DMS79 (cell line): ENCODE data around the gene SLAMF9.

Experiments used
- DNase-seq: peaks from one replicate; lab custom pipeline; 2025; lab: John Stamatoyannopoulos, UW

Gene SLAMF9

DNA sequence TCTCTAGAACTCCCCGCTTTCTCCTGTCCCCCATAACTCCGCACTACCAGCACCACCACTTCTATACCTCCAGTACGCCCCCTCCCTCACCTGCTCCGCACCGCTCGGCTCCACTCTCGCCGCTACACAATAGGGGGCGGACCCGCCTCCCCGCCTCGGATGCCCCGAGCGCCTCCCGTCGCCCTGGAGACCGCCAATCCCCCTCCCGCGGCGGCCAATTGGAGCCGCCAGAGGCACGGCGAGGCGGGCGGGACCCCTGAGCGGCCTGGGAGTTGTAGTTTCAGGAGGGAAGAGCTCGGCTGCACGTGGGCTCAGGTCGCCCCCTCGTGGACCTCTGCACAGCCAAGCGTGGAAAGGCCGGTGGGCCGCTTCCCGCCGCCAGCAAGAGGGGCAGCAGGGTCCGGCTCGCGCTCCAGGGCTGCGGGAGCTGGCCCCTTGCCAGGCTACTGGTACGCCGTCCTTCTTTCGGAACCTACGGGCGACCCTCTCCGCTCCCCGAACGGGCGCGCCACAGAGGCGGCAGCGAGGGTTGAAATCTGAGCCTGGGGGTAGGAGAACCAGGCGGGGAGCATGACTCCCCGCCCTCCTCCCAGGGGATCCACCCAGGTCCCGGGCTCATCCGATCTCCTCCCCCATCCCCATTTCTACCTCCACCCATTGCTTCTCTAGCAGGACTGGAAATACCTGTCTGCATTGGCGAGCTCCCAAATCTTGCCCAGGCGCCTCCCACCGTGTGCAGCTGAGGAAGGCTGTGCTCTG is 8.4 kb downstream of the SLAMF9 start, which contains the start of gene IGSF9:
Gene IGSF9, minus strand, starts transcription at position 131 of the 759 bp plus-strand sequence. CDS start 2,159 bp downstream, outside the sequence.
- DNase-seq = peak; percentile 96

DNA sequence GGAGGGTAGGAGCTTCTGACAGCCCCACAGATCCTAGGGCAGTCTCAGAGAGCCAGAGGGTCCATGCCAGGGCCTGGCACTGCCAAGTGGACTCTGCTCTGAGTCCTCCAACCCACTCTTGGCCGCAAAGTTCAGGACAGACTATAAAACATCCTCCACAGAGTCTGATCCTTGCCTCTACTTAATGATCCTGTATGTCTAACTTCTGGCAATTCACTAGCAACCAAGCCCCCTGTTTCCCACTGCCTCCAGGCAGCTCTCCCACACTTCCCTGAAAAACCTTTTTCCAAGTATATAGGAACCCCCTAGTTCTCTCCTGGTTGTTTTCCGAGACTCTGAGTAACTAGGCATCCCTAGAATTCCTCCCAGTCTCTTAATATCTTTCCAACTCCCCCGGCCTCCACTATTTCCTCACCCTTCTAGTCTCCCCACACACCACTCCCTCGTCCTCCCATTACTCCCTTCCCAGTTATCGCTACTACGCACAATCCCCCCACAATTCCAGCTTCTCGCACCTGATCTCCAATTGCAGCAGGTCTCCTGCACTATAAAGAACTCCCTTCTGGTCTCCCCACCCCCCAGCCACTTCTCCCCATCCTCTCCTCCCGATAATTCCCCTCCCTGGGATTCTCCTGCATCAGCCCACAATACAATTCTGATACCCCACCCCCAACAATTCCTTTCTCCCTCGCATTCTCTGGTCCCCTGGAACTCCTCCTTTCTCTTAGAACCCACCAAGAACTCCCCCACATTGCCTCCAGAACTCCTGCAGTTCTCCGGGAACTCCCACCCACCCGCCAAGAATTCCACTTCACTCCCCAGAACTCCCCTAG is 9.2 kb downstream of the SLAMF9 start:
- DNase-seq = peak; percentile 49

DNA sequence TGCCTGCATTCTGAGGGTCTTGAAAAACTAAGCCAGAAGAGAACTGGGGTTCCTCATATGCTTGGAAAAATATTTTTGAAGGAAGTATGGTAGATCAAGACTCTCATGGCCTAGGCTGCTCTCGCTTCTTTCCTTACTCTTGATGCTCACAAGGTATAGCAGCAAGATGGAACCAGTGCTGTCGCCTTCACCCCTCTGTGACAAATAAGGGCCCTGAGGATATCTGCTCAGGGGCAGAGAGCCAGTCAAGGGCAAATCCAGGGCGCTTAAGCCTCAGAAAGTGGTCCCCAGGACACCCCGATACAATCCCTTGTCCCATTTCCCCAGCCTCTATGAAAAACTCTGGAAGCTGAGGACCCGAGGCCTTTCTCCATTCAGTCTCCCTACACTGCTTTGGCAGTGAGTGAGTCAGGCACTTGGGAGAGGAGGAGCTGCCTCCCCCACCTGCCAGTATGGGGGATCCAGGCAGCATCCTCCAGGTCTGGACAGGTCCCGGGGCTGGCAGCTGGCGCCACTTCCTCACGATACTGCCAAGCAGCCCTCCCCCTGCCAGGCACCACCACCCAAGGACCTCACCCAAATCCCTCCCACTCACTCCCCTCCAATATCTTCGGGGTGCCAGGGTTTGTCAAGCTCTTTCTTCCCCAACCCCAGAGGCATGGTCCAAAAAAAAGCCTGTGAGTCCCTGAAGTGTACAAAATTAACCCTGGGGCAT is 10.0 kb downstream of the SLAMF9 start:
- peak; percentile 86 for DNase-seq

DNA sequence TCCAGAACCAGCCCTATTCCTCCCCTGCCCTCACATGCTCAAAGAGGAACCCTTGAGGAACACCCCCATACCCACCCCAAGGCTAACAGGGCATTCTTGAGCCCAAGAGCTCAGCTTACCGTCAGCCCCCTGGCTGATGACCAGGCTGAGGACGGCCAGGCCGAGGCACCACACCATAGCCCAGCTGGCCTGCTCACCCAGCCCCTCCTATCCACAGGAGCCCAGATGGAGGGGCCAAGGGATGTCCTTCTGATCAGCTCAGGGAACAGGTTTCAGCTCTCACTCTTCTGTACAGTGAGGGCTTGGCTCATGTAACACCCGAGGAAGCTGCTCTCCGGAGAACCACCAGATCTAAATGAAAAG is 10.8 kb downstream of the SLAMF9 start:
- no peak for DNase-seq

DNA sequence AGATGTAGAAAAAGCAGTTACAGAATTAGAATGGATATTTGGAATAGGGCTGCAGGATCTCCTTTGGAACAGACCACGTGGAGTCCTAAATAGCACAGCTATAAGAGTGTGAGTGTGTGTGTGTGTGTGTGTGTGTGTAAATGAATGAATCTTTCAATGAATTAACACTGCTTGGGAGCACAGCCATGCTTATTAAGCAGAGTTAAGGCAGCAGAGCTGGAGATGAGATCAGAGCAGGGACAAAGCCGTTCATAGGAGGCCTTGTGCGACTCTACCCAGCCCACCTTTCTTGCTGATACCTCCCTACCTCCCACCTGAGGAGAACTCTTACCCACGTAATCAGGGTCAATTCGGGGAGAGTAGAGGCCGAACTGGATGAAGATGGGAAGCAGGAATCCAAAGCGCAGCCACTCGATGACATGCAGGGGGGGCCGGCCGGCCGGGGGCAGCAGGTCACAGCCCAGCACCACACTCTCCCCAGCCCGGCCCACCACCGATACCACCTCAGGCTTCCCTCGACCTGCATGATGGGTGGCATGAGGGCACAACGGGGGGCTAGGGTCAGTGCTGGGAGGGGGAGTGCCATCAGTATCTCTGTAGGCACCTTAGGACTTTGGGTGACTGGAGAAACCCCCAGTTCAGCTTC is 11.3 kb downstream of the SLAMF9 start:
- no peak for DNase-seq

DNA sequence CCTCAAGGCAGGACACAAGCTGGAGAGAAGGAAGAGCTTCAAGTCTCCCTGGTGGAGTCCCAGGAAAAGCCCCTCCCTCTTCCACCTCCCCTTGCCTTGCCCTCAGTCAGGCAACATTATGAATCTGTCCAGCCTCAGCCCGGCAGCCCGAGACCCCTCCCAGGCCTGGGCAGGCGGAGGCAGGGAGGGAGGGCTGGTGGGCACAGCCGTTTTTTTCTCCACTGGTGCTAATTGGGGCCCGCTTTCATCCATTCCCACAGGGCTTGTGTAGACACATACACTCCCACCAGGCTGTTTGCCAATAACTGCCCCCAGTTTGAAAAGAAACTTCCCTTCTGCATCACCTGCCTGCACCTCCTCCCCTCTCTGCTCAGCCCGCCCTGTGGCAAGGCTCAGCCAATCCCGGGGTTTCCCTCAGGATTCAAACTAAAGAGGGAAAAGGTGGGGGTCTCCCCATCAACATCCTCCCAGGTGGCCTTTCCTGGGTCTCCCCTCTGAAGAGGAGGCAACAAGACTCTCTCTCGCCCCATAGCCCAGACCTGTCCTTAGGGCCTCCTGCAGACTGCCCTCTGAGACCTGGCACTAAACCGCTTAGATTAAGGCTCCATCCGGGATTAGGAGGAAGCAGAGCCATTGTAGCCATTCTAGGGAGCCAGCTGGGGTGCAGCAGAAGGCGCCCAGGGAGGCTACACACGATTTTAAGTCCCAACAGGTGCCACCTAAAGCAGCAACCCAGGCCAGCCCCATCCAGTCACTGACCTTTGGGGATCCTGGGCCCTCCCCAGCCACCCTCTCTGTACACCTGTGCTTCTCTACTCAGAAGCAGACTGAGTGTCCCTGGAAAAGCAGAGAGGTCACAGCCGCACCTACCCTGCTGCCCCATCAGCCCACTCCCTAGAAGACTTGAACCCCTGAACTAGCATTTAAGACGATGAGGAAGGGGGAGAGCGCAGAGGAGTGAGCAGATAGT is 12.2 kb downstream of the SLAMF9 start:
- peak; percentile 88 for DNase-seq

DNA sequence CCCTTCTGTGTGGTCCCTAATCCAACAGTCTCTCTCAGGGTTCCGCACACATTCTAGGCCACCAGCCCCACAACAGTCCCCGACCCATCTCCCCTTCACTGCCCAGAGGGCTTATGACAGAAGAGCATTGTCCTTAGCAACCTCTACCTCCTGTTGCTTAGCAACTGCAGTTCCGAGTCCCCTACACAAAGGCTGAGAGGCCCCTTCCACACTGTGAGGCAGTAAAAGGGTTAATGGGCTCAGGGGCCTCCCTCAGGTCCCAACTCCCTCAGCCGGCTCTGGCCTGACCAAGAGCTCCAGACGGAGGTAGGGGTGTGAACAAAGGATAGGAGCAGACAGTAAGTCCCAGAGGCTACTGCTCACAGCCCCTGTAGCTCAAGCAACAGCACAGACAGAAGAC is 12.9 kb downstream of the SLAMF9 start:
- DNase-seq = peak; percentile 31

DNA sequence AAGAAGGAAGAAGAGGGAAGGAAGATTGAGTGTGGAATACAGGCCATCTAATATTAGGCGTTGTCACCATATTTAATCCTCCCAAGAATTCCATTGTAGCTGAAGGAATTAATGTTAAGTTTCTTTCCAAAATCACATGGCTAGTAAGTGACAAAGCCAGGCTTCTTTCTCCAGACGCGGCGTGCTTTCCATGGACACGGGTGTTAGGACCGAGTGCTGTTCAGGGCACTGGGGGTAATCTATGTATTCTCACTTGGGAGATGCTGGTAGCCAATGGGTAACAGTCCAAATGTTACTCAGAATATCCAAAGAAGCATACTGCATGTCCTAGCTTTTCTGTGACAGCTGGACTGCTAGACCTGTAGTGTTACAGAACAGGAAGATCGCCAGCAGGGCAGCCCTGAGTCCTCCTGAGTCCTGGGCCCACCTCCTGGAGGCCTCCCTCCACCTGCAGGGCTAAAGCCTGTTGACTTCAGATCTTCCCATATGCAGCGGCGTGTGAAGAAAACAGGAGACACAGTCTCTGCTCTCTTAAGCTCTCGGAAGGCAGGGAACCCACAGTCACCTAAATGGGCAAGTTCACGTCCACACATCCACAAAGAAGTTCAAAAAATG is 13.9 kb downstream of the SLAMF9 start:
- no peak for DNase-seq

DNA sequence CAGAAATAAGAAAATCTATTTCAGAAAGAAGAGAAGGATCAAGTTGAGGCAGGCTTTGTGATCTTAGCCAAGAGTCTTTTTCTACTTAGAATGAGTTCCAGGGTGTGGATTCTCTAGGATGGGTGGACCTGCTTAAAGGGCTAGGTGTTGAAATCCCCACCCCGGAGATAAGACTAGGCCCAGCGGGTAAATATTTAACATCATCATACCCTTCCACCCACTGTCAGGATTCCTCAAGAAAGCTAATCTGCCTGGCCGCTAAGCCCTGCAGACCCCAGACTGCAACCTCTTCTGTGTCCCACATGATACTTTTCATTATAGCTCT is 14.4 kb downstream of the SLAMF9 start:
- no peak for DNase-seq

DNA sequence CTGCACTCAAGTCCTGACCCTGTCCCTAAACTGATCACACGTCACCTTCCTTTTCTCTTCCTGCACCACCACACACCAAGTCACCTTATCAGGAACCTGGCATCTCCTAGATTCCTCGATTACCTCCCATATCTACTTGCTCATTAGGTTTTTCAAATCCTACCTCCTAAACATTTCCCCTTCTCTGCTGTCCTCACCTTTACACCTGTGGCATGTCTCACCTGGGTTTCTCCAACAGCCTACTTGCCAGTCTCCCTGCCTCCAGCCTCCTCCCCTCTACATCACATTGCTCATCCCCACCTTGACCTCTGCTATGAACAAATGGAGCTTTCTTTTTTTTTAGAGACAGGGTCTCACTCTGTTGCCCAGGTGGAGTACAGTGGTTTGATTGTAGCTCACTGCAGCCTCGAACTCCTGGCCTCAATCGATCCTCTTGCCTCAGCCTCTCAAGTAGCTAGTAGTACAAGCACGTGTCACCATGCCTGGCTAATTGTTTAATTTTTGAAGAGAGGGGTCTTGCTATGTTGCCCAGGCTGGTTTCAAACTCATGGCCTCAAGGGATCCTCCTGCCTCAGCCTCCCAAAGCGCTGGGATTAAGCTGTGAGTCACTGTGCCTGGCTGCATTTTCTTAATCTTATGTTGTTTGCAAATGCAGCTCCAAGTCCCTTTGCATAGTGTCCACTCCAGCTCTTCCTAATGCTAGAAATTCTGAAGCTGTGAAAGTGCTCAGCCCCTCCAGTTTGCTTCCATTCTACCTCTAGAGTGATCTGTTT is 14.9 kb downstream of the SLAMF9 start:
- DNase-seq = no peak

DNA sequence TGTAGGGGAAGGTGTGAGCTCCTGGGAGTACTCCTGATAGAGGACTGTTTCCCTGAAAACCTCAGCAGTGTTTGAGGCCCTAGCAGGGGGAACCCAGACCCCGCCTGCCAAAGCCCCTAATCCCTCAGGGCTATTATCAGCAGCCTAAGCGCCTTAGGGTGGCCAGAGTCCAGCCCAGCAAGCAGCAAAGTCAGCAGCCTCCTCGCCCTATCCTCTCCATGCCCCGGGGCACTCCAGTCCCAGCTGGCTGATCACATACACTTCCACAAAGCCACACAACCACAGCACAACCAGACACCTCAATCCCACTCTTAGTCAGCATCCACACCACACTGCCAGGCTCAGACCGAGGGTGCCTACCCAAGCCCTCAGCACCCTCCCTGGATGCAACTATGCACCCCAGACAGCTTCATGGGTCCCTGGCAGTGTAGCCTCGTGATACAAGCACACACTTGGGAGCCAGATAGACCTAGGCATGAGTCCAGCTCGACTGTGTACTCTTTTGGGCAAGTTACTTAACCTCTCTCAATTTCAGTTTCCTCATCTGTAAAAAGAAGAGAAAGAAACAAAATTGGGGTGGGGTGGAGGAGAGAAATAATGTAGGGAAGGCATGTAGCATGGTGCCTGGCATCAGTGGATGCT is 15.7 kb downstream of the SLAMF9 start:
- no peak for DNase-seq

DNA sequence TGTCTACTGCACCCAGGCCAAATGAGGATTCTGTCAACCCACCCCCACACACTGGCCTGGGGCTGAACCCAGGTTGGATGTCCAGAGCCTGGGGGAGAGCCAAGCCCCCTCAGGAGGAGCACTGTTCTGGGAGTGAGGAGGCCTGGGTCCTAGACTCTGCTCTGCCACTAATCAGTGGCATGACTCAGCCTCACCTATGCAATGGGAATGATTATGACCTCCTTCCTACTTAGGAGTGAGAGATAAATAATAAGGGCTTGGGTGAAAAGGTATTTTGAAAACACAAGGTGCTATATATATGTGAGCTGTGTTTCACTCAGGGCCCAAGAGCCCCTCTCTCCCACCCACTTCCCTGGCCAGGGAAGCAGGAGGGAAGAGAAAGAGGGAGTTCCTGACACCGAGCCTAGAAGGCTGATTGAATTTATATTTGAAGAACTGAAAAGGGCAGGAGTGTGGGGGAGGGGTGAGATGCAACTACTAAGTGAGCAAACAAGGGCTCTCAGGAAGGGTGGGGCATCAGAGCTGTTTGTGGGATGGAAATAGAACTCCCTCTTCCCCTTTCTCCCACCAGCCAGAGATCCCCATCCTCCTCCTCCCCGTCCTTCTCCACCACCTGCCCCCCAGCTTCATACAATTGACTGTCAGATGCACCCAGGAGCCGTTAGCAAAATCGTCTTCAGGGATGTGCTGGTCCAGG is 16.8 kb downstream of the SLAMF9 start:
- no peak for DNase-seq

DNA sequence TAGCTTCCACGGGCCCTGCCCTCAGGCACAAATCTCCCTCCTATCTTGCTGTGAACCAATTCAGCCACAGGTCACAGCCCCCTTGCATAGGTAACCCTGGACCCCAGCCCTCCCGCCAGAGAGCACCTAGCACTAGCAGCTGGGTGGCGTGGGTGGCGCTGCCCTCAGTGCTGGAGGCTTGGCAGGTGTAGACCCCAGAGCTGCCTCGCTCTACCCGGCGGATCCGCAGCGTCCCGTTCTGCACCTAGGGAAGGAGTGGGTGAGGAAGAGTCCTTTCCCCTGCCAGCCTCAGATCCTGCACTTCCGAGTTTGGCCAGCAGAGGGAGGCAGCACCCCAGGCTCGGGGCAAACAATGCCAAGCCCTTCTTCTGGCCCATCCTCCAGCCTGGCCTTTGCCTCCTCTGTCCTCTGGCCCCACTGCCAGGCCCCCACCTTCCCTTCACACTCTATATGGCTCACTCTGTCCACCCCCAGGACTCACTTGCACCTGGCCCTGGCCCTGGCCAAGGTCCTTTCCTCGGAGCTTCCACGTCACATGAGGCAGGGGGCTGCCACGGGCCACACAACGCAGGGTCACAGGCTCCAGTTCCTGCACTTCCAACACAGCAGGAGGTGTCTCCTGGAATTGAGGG is 17.6 kb downstream of the SLAMF9 start:
- DNase-seq = peak; percentile 31

DNA sequence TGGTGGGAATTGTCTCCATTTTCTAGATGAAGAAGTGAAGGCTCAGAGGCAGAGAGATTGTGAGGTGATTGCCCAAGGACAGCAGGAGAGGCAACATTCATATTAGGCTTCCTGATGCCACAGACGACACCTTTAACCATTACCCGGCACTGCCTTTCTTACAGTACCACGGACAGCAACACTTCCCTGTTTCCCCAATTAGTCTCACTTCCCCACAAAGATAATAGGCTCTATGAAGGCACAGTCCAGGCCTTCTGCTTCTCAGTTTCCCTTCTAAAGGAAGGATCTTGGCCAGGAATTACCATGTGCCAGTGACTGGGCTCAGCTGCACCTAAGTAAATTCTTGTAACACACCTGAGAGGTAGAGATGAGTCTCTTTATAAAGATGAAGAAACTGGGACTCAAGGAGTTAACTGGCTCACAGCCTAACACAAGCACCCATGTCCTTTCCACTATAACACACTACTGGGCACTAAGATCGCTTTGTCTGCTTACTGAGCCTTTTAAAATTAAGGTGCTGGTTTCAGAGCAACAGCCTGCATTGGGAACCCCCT is 18.2 kb downstream of the SLAMF9 start:
- no peak for DNase-seq

DNA sequence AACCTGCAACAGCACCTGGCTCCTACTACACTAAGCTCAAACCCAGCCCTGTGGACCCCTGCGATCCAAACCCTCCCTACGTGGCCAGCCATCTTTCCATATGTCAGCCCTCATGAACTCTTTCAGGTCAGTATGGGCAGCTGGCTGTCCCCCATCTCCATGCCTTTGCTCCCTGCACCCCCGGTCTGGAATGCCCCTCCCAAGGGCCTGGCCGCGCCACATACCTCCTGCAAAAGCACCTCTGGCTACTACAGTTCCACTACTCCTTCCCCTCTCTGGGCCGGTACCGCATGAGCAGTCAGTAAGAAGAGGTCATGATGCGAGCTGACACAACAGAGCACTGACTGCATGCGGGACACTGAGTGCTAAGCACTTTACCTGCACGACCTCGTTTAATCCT is 18.7 kb downstream of the SLAMF9 start:
- DNase-seq = no peak

DNA sequence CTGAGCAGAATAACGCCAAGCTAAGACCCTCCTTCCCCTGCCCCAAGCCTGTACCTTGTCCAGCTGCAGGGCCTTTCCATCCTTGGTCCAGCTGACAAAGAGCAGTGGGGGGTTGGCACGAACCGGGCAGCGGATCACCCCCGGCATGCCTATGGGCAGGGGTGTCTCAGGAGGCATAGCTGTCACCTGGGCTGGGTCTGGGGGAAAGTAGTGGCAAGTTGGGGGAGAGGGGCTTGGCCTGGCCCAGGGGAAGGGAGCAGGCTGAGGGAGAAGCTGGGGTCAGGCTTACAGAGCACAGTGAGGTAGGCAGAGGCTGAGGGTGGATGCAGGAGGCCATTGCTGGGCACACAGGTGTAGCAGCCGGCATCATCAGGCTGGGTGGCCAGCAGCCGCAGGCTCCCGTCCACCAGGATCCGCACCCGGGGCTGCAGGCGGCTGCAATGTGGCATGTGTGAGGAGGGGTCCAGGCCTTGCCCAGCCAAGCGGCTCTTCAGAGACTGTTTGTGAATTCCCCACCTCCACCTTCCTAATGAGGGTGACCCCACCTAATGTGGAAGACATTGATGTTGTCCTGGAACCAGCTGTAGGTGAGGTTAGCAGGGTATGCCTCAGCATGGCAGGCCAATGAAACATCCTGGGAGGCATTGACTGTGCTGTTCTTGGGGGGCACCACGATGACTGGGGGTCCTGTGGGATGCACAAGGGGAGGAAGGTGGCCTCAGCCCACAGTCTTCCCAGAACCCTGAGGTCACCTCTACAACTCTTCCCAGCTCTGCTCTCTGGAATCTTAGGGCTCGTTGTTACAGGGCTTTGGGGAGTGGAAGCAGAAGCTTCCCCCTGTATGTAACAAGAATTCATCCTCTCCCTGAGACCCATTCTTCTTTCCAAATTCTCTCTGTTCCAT is 19.6 kb downstream of the SLAMF9 start:
- no peak for DNase-seq

DNA sequence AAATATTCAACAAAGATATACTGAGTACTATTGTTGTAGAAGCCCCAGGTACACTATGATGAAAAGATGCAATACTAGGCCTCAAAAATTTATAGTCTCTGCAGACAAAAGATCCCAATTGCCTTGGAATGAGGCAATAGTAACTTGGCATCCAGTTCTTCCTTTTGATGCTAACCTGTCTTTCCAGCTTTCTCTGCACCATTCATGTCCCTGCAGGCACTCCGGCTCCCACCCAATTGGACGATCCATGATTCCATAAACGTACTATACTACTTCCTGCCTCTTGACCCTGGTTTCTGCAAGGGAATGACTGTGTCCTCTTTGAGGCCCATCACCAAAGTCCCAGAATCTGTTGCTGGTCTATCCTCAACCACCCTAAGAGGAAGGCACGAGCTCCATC is 20.7 kb downstream of the SLAMF9 start:
- no peak for DNase-seq
